Bronchial epithelial cell (primary cell): ENCODE results near the gene DUOX2. TPM values are rescaled to one million over a fixed set of nuclear protein-coding genes. Genes with fewer than 3 reads are reported as not detected.

Experiments used
- DNase-seq: peaks from one replicate; pipeline ENCODE4 v3.0.0-alpha.2; 2010; ENCODE audit warnings: low read depth
- FAIRE-seq: peaks from 2 replicates; lab custom pipeline; 2011; peaks lifted over from hg19 to GRCh38; lab: Jason Lieb, UNC
- H3K27me3 ChIP-seq: 2 replicates; pipeline ENCODE4 v1.5.1; 2011; ENCODE audit warnings: low read length; ENCODE audit not compliant: control insufficient read depth, insufficient read depth
- H3K36me3 ChIP-seq: 2 replicates; pipeline ENCODE4 v1.5.1; 2011; ENCODE audit warnings: low read length; ENCODE audit not compliant: control insufficient read depth, insufficient read depth
- H3K4me3 ChIP-seq: 2 replicates; pipeline ENCODE4 v1.5.1; 2011; ENCODE audit warnings: mild to moderate bottlenecking, low read depth, low read length, control low read depth
- total RNA-seq: library from RNA; depleted of rRNA; stranded (reverse); fragments of >200 nt; gene quantifications from 2 replicates; pipeline ENCODE4 v1.2.1, GENCODE V29; 2014
- TF ChIP-seq, protein P1 (sequence below): IDR thresholded peaks from 2 replicates; pipeline ENCODE4 v1.5.1; 2011; ENCODE audit warnings: mild to moderate bottlenecking, moderate library complexity, low read length, control low read depth, inconsistent platforms; ENCODE audit not compliant: insufficient read depth, severe bottlenecking

The DUOX2 gene
- total RNA-seq, 1 donor from 2014 or later, result 1.1 TPM

DNA sequence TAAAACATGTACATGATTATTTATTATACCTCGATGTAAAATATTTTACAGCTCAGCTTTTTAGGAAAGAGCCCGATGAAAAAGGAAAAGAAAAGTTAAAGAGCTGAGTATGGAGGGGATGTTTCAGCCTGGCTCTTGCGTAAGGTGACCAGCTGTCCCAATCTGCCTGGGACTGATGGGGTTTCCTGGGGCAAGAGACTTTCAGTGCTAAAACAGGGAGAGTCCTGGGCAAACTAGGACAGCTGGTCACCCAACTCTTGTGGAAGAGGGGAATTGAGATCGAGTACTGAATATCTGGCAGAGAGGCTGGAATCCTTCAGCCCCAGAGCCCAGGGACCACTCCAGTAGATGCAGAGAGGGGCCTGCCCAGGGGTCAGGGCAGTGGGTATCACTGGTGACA lies 21.0 kb downstream of the DUOX2 start:
- Histone ChIP-seq H3K27me3 (no peaks in the 10 kb centered on the region), H3K4me3 (no peak overlapping the region), H3K36me3 (no peaks in the 10 kb centered on the region)
- TF ChIP-seq, protein P1, sequence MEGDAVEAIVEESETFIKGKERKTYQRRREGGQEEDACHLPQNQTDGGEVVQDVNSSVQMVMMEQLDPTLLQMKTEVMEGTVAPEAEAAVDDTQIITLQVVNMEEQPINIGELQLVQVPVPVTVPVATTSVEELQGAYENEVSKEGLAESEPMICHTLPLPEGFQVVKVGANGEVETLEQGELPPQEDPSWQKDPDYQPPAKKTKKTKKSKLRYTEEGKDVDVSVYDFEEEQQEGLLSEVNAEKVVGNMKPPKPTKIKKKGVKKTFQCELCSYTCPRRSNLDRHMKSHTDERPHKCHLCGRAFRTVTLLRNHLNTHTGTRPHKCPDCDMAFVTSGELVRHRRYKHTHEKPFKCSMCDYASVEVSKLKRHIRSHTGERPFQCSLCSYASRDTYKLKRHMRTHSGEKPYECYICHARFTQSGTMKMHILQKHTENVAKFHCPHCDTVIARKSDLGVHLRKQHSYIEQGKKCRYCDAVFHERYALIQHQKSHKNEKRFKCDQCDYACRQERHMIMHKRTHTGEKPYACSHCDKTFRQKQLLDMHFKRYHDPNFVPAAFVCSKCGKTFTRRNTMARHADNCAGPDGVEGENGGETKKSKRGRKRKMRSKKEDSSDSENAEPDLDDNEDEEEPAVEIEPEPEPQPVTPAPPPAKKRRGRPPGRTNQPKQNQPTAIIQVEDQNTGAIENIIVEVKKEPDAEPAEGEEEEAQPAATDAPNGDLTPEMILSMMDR, result no peak
- DNase-seq (no peak), FAIRE-seq (no peak)

DNA sequence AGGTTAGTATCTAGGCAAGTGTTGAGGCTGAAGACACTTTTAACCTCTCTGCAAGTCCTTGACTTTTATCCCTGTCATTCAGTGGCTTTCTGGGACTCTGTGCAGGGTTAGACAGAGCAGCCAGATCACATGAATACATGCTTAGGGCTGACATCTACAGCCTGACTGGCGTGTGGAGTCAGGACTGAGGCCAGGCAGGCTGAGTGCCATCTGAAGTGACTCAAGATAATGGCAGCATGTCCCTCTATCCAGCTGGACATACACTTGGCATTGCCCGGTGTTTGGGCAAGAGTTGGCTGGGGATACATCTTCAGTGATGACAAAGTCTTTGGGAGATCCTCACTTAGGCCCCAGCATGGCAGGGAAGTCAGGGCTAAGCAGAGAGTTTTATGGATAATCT lies 22.4 kb downstream of the DUOX2 start:
- no peak for DNase-seq
- Histone ChIP-seq H3K27me3 (no peaks in the 10 kb centered on the region), H3K36me3 (no peaks in the 10 kb centered on the region), H3K4me3 (no peak overlapping the region)
- TF ChIP-seq, protein P1, result no peak
- FAIRE-seq, result no peak

DNA sequence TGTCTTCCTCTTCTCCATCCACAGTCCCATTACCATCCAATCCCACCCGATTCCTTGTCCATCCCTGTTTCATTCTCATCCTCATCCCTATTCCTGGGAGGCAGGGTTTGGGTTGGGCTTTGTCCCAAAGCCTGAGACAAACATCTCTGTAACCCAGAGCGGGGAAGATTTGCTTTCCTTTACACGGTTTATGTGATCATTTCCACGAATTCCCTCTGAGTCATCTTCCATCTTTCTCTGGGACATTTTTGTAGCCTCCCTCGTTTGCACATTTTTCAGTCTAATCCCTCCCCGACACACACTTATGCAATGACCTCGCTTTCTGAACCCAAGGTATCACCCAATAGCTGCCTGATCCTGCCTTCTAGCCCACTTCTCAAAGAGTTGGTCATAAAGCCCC lies 22.8 kb downstream of the DUOX2 start:
- DNase-seq, result peak; percentile 55
- FAIRE-seq, result no peak
- Histone ChIP-seq H3K36me3 (no peaks in the 10 kb centered on the region), H3K4me3 (no peak overlapping the region), H3K27me3 (no peaks in the 10 kb centered on the region)
- TF ChIP-seq, protein P1, result no peak

DNA sequence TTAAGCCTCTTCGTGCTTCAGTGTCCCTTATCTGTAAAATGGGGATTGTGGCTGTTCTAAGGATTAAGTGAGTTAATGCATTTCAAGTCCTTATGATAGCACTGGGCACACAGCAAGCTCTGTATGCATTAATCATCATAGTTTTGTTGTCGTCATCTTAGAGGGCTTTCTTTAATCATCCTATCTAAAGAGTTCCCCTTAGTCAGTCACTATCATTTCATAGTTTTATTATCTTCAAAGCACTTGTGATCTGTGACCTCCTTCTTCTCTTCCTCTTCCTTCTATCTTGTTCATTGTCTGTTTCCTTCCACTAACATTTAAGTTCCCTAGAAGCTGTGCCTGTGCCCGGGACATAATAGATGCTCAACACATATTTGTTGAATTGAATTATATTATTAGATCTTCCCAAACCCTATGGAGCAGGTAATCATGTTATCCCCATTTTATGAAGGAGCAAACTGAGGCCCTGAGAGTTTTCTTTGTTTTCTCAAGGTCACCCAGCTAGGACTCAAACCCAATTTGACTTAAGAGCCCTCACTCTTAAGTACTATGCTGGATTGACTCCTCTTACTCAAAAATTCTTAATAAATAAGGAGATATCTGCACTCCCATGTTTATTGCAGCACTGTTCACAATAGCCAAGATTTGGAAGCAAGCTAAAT lies 24.1 kb downstream of the DUOX2 start:
- H3K27me3 ChIP-seq, result no peaks in the 10 kb centered on the region
- no peaks in the 10 kb centered on the region for H3K36me3 ChIP-seq
- H3K4me3 ChIP-seq, result no peak overlapping the region
- DNase-seq, result no peak
- no peak for FAIRE-seq
- TF ChIP-seq, protein P1, result no peak

DNA sequence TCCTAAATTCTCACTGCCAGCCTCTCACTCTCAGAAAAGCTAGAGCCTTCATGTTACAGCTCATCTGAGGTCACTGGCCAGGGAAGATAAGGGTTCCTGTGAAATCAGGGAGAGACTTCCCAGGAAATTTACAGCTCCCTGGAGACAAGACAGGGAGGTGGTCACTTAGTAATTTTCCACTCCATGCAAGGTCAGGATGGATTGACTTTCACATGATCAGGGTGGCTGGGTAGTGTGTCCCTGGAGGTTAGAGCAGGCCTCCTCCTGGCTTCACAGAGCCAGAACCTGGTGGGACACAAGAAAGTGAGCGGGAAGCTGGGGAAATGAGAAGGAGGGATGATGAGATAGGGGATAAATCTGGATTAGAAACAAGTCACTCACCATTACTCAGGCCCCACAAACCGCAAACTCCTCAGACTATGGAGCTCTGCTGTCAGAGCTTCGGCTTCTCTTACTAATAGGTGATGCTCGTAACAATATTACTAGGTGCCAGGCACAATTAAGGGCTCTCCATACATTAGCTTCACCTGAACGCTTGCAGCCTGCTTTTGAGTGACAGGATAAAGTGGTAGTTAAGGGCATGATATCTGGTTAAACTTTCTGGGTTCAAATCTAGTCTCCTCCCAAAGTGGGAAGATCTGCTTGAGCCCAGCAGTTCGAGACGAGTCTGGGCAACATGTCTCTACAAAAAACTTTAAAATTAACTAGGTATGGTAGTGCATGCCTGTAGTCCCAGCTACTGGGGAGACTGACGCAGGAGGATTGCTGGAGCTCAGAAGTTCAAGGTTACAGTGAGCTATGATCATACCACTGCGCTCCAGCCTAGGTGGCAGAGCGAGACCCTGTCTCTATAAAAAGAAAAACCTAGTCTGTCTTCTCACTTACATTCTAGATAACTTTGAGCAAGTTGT lies 24.9 kb downstream of the DUOX2 start:
- Histone ChIP-seq H3K27me3 (no peaks in the 10 kb centered on the region), H3K4me3 (no peak overlapping the region), H3K36me3 (no peaks in the 10 kb centered on the region)
- TF ChIP-seq, protein P1, result no peak
- no peak for DNase-seq
- FAIRE-seq, result no peak
